Measurements from ENCODE around the gene FAM53B.

Gene FAM53B

DNA sequence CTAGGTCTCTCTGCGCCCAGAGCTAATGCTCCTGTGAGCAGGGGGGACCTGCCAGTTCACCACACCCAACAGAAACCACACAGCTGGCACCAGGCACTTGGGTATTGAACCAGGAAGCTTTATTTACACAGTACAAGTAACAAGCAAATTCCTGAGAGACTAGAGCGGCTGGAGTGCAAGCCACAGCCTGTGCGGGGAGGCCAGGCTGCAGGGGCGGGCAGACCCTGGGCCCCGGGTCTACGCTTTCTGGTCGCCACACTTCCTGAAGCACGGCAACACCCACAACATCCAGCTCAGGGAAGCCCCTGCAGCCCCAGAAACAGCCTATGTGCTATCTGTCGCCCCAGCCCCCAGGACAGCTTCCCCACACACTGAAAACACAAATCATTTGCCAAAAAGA, 125.0 kb downstream of the FAM53B start:
- no peak overlapping the region for H3K4me3 ChIP-seq (ENCODE audit: control insufficient read depth, low read depth, low read length)
- TF ChIP-seq, protein P1, sequence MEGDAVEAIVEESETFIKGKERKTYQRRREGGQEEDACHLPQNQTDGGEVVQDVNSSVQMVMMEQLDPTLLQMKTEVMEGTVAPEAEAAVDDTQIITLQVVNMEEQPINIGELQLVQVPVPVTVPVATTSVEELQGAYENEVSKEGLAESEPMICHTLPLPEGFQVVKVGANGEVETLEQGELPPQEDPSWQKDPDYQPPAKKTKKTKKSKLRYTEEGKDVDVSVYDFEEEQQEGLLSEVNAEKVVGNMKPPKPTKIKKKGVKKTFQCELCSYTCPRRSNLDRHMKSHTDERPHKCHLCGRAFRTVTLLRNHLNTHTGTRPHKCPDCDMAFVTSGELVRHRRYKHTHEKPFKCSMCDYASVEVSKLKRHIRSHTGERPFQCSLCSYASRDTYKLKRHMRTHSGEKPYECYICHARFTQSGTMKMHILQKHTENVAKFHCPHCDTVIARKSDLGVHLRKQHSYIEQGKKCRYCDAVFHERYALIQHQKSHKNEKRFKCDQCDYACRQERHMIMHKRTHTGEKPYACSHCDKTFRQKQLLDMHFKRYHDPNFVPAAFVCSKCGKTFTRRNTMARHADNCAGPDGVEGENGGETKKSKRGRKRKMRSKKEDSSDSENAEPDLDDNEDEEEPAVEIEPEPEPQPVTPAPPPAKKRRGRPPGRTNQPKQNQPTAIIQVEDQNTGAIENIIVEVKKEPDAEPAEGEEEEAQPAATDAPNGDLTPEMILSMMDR (IDR thresholded peaks at IDR 0.05; ENCODE audit: control insufficient read depth, insufficient read depth, low read depth, low read length, missing control alignments): no peak
- no peak for DNase-seq (ENCODE audit: low read depth)

DNA sequence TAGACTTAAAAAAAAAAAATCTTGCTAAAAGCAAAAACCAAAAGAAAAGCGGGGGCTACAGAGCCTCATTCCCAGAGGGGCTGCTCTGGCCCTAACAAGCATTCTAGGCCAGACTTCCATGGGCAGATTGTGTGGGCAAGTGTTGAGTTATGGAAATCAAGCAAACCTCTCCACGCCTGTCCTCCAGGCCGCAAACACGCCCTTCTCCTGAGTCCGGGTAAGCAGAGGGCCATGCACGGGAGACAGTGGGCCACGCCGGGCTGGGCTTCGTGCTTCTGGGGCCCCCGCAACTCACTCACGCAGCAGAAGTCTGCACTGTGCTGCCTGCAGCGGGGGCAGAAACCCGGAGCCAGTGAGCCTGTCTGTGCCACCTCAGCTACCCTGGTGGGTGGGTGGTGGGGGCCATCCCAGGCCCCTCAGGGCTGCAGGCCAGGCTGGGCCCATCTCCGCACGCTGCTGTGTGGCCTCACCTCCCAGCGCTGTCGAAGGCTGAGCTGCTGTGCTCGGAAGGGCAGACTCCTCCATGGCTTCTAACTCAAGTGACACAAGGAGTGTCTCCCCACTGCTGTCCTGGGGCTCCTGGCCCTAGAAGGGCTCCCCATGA, 125.6 kb downstream of the FAM53B start:
- H3K4me3 ChIP-seq (ENCODE audit: control insufficient read depth, low read depth, low read length): no peak overlapping the region
- DNase-seq (ENCODE audit: low read depth): no peak
- TF ChIP-seq, protein P1 (IDR thresholded peaks at IDR 0.05; ENCODE audit: control insufficient read depth, insufficient read depth, low read depth, low read length, missing control alignments): no peak

GRCh38 chr10:124616836-124617130, 127.4 kb downstream of the FAM53B start:
- no peak overlapping the region for H3K4me3 ChIP-seq (ENCODE audit: control insufficient read depth, low read depth, low read length)
- DNase-seq (ENCODE audit: low read depth): no peak
- TF ChIP-seq, protein P1 (IDR thresholded peaks at IDR 0.05; ENCODE audit: control insufficient read depth, insufficient read depth, low read depth, low read length, missing control alignments): no peak

GRCh38 chr10:124616040-124616835, 127.9 kb downstream of the FAM53B start:
- TF ChIP-seq, protein P1 (IDR thresholded peaks at IDR 0.05; ENCODE audit: control insufficient read depth, insufficient read depth, low read depth, low read length, missing control alignments): no peak
- no peak overlapping the region for H3K4me3 ChIP-seq (ENCODE audit: control insufficient read depth, low read depth, low read length)
- no peak for DNase-seq (ENCODE audit: low read depth)

GRCh38 chr10:124615259-124615658, 128.9 kb downstream of the FAM53B start:
- no peak overlapping the region for H3K4me3 ChIP-seq (ENCODE audit: control insufficient read depth, low read depth, low read length)
- DNase-seq (ENCODE audit: low read depth): no peak
- TF ChIP-seq, protein P1 (IDR thresholded peaks at IDR 0.05; ENCODE audit: control insufficient read depth, insufficient read depth, low read depth, low read length, missing control alignments): no peak

- no peak overlapping the region for H3K4me3 ChIP-seq (ENCODE audit: control insufficient read depth, low read depth, low read length)
- DNase-seq (ENCODE audit: low read depth): no peak
- TF ChIP-seq, protein P1 (IDR thresholded peaks at IDR 0.05; ENCODE audit: control insufficient read depth, insufficient read depth, low read depth, low read length, missing control alignments): no peak
These were observed 130.0 kb downstream of the FAM53B start for GRCh38 chr10:124614003-124614659.
